Measurements from ENCODE around the gene SLC1A7.

- no peak for TF ChIP-seq CTCF (IDR thresholded peaks at IDR 0.05)
- no peak for TF ChIP-seq POLR2AphosphoS5 (IDR thresholded peaks at IDR 0.05)
Measured at GRCh38 chr1:53187401-53187800, 45.0 kb upstream of the SLC1A7 start.

All from stomach (tissue), 4 donors.